Ishikawa (cell line): ENCODE measurements around the gene TBPL1.

Source experiments
- CEBPB ChIP-seq: IDR thresholded peaks from 2 replicates; pipeline ENCODE4 v1.6.1; 2012
- CREB1 ChIP-seq: IDR thresholded peaks from 2 replicates; pipeline ENCODE4 v1.6.1; 2012; ENCODE audit warnings: low read depth
- EGR1 ChIP-seq: IDR thresholded peaks from 2 replicates; pipeline ENCODE4 v1.6.1; 2012
- EP300 ChIP-seq: IDR thresholded peaks from 2 replicates; pipeline ENCODE4 v1.6.1; 2012; ENCODE audit warnings: borderline replicate concordance
- FOXM1 ChIP-seq: IDR thresholded peaks from 2 replicates; pipeline ENCODE4 v1.6.1; 2012; ENCODE audit warnings: low read depth, borderline replicate concordance
- MAX ChIP-seq: IDR thresholded peaks from 2 replicates; pipeline ENCODE4 v1.6.1; 2012
- NFIC ChIP-seq: IDR thresholded peaks from 2 replicates; pipeline ENCODE4 v1.6.1; 2012
- RAD21 ChIP-seq: IDR thresholded peaks from 2 replicates; pipeline ENCODE4 v1.6.1; 2012; ENCODE audit warnings: low read depth
- TAF1 ChIP-seq: IDR thresholded peaks from 2 replicates; pipeline ENCODE4 v1.6.1; 2012; ENCODE audit warnings: low read depth, mild to moderate bottlenecking
- TCF12 ChIP-seq: IDR thresholded peaks from 2 replicates; pipeline ENCODE4 v1.6.1; 2012; ENCODE audit warnings: low read depth
- USF1 ChIP-seq: IDR thresholded peaks from 2 replicates; pipeline ENCODE4 v1.6.1; 2012
- YY1 ChIP-seq: IDR thresholded peaks from 2 replicates; pipeline ENCODE4 v1.6.1; 2012; ENCODE audit warnings: low read depth
- ZBTB7A ChIP-seq: IDR thresholded peaks from 2 replicates; pipeline ENCODE4 v1.6.1; 2012; ENCODE audit warnings: low read depth
- TF ChIP-seq, protein P1 (sequence below): IDR thresholded peaks from 2 replicates; pipeline ENCODE4 v1.6.1; 2012; ENCODE audit warnings: low read depth, mild to moderate bottlenecking

- TF ChIP-seq CEBPB (no peak), RAD21 (no peak), USF1 (no peak), YY1 (no peak), NFIC (no peak), EP300 (no peak), EGR1 (no peak), FOXM1 (no peak), TAF1 (no peak), TCF12 (no peak), CREB1 (no peak), ZBTB7A (no peak), MAX (no peak)
- TF ChIP-seq, protein P1, sequence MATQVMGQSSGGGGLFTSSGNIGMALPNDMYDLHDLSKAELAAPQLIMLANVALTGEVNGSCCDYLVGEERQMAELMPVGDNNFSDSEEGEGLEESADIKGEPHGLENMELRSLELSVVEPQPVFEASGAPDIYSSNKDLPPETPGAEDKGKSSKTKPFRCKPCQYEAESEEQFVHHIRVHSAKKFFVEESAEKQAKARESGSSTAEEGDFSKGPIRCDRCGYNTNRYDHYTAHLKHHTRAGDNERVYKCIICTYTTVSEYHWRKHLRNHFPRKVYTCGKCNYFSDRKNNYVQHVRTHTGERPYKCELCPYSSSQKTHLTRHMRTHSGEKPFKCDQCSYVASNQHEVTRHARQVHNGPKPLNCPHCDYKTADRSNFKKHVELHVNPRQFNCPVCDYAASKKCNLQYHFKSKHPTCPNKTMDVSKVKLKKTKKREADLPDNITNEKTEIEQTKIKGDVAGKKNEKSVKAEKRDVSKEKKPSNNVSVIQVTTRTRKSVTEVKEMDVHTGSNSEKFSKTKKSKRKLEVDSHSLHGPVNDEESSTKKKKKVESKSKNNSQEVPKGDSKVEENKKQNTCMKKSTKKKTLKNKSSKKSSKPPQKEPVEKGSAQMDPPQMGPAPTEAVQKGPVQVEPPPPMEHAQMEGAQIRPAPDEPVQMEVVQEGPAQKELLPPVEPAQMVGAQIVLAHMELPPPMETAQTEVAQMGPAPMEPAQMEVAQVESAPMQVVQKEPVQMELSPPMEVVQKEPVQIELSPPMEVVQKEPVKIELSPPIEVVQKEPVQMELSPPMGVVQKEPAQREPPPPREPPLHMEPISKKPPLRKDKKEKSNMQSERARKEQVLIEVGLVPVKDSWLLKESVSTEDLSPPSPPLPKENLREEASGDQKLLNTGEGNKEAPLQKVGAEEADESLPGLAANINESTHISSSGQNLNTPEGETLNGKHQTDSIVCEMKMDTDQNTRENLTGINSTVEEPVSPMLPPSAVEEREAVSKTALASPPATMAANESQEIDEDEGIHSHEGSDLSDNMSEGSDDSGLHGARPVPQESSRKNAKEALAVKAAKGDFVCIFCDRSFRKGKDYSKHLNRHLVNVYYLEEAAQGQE, result no peak
Measured at GRCh38 chr6:133919362-133919761, 33.7 kb upstream of the TBPL1 start.
